HepG2 (cell line): Measurements from ENCODE around the gene DDR2.

Experiments used
- LCORL ChIP-seq, 2 experiments: fragments of 450-650 bp in 1 of 2; sonication (generic) in 1 of 2; formaldehyde crosslinking in 1 of 2; IDR thresholded peaks; 2 replicates each; pipeline versions ENCODE4 v1.5.0 to v1.6.1; 2017 to 2020; ENCODE audit warnings: antibody characterized with exemption in 1 of 2, missing genetic modification reagents in 1 of 2
- RFX5 ChIP-seq: IDR thresholded peaks from 2 replicates; pipeline ENCODE4 v1.6.1; 2011; ENCODE audit warnings: low read depth, low read length, improper control_type of control experiment
- ZNF644 ChIP-seq: IDR thresholded peaks from 2 replicates; pipeline ENCODE4 v1.6.1; 2016; ENCODE audit warnings: low read depth
- TF ChIP-seq, protein P1 (sequence below): sonication (generic); formaldehyde crosslinking; IDR thresholded peaks from 2 replicates; pipeline ENCODE4 v1.5.0; 2020; ENCODE audit warnings: mild to moderate bottlenecking, missing genetic modification reagents, moderate library complexity

DNA sequence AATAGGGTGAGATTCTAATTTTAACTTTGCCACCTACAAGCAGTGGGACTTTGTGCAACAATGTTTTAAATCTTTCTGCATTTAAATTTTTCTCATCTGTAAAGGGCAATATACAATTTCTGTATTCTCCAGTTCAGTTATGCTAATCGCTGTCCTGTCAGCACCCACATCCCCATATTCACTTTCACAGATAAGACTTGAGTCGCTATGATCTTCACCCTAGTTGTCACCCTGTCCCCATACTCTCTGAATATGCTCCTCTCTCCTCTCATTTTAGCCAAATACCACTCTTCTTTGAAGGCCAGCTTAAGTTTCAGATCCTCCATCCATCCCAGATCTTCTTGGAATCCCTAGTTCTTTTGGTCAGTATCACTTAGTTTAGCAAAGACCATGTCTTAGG lies 8.8 kb downstream of the DDR2 start:
- TF ChIP-seq, protein P1, sequence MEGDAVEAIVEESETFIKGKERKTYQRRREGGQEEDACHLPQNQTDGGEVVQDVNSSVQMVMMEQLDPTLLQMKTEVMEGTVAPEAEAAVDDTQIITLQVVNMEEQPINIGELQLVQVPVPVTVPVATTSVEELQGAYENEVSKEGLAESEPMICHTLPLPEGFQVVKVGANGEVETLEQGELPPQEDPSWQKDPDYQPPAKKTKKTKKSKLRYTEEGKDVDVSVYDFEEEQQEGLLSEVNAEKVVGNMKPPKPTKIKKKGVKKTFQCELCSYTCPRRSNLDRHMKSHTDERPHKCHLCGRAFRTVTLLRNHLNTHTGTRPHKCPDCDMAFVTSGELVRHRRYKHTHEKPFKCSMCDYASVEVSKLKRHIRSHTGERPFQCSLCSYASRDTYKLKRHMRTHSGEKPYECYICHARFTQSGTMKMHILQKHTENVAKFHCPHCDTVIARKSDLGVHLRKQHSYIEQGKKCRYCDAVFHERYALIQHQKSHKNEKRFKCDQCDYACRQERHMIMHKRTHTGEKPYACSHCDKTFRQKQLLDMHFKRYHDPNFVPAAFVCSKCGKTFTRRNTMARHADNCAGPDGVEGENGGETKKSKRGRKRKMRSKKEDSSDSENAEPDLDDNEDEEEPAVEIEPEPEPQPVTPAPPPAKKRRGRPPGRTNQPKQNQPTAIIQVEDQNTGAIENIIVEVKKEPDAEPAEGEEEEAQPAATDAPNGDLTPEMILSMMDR: no peak
- no peak for TF ChIP-seq ZNF644 (CRISPR knock-in tag)
- TF ChIP-seq RFX5: no peak
- TF ChIP-seq LCORL (IDR thresholded peaks at IDR 0.05): no peak
- no peak for TF ChIP-seq LCORL (CRISPR knock-in tag; IDR thresholded peaks at IDR 0.05)
